ENCODE measurements around the gene CAMK2G. TPM values are rescaled to one million over a fixed set of nuclear protein-coding genes. Genes with fewer than 3 reads are reported as not detected.
A peak's percentile ranks its signal among the peaks of the same experiment; 100 is the strongest.

Gene CAMK2G
- polyA plus RNA-seq, 3 donors = 1.7 to 60.7 (median 3.0) TPM

DNA sequence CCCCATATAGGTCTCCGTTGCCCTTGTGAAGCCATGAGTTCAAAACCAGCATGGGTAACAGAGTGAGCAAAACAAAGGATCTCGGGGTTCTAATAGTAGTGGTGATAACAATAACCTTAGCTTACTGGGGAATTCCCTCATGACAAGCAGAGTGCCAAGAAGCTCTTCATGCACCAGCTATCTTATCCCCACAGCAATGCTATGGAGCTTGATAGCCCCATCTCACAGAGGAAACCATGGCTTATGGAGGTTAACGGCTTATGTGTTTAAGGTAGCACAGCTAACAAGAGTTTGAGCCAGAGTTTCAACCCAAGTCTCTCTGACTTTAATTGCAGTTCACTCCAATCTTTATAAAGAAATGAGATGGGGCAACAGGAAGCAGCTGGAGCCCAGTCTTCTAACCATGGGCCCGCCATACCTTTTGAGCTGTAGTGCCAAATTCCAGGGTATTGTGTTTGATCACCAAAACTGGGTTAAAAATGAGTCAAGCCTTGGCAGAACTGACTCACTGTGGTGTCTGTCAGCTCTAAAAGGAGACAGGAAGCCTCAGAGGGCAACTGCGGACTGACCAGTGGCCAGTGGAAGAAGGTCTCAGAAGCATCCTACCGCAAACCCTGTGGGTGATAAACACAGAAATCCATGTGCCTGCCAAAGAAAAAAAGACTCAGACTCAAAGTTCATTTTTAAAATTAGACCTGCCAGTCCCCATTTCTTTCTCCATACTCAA, 20.1 kb upstream of the CAMK2G start:
- DNase-seq = peak in 2 of 3 donors; percentile 29 to 52
- Histone ChIP-seq H3K36me3 (replicated peaks in 1 of 2; ENCODE audit: control insufficient read depth in 1 of 2, insufficient read depth in 2 of 2, low read length in 2 of 2) (no peaks in the 10 kb centered on the region), H3K27me3 (ENCODE audit: control insufficient read depth in 2 of 2, insufficient read depth in 2 of 2, low read length in 2 of 2) (no peaks in the 10 kb centered on the region), H3K9me3 (replicated peaks in 1 of 2; ENCODE audit: control insufficient read depth in 1 of 2, insufficient read depth in 1 of 2, low read length in 2 of 2) (no peaks in the 10 kb centered on the region), H3K4me3 (replicated peaks in 1 of 3; ENCODE audit: low read depth in 2 of 3, low read length in 3 of 3) (no peak overlapping the region), H3K27ac (ENCODE audit: low read depth in 1 of 2, low read length in 2 of 2) (no peak overlapping the region), H3K4me1 (ENCODE audit: control insufficient read depth in 1 of 2, insufficient read depth in 2 of 2, low read length in 2 of 2) (peaks cover 11% of the 10 kb centered on the region in 2 donors), H3K79me2 (ENCODE audit: insufficient read depth, low read length) (no peaks in the 10 kb centered on the region), H4K20me1 (ENCODE audit: insufficient read depth, low read length) (no peaks in the 10 kb centered on the region), H3K9ac (ENCODE audit: insufficient read depth, low read length, poor library complexity, severe bottlenecking) (no peak overlapping the region), H2AFZ (ENCODE audit: insufficient read depth, low read depth, low read length, poor library complexity, severe bottlenecking) (no peak overlapping the region), H3K4me2 (replicated peaks; ENCODE audit: extremely low read depth, low read length, poor library complexity, severe bottlenecking) (no peak overlapping the region)
- Mint-ChIP-seq H3K36me3 (peaks cover 0 to 3% of the 10 kb centered on the region in 2 donors), H3K4me3 (no peak overlapping the region), H3K27me3 (ENCODE audit: low read depth in 3 of 3) (no peaks in the 10 kb centered on the region), H3K9me3 (peaks cover 0 to 3% (median 0%) of the 10 kb centered on the region in 7 donors), H3K27ac (peak overlapping the region in 2 of 7 donors; percentile 53 to 54), H3K4me1 (peaks cover 17% of the 10 kb centered on the region)
- TF ChIP-seq, protein P1, sequence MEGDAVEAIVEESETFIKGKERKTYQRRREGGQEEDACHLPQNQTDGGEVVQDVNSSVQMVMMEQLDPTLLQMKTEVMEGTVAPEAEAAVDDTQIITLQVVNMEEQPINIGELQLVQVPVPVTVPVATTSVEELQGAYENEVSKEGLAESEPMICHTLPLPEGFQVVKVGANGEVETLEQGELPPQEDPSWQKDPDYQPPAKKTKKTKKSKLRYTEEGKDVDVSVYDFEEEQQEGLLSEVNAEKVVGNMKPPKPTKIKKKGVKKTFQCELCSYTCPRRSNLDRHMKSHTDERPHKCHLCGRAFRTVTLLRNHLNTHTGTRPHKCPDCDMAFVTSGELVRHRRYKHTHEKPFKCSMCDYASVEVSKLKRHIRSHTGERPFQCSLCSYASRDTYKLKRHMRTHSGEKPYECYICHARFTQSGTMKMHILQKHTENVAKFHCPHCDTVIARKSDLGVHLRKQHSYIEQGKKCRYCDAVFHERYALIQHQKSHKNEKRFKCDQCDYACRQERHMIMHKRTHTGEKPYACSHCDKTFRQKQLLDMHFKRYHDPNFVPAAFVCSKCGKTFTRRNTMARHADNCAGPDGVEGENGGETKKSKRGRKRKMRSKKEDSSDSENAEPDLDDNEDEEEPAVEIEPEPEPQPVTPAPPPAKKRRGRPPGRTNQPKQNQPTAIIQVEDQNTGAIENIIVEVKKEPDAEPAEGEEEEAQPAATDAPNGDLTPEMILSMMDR (IDR thresholded peaks at IDR 0.05) = no peak
- WGBS (ENCODE audit: insufficient coverage) = 50% methylated on average over 2 of the region's 6 CpGs
- intact Hi-C loops (cut with micrococcal nuclease) = no loop called here

DNA sequence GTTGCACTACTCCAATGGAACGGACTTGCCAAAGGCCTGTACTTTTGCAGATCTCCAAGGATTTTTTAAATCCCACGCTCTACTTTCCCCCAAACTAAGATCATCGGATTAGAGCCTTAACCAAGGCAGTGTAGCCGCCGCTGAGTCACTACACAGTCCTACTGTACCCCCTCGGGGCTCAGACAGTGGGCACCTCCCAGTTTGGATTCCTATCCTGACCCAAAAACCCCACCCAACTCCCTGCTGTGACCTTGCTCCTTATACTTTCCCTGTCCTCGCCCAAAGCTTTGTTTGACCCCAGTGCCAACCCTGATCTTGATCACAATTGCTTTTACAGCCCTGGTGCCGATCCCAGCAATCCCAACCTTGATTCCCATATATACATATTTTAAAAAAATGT, 19.1 kb upstream of the CAMK2G start:
- no peaks in the 10 kb centered on the region for H3K36me3 Mint-ChIP-seq
- no peaks in the 10 kb centered on the region for H3K79me2 ChIP-seq (ENCODE audit: insufficient read depth, low read length)
- no peak for DNase-seq
- H2AFZ ChIP-seq (ENCODE audit: insufficient read depth, low read depth, low read length, poor library complexity, severe bottlenecking) = no peak overlapping the region
- H3K27ac Mint-ChIP-seq = no peak overlapping the region
- no peak overlapping the region for H3K27ac ChIP-seq (ENCODE audit: low read depth in 1 of 2, low read length in 2 of 2)
- TF ChIP-seq, protein P1 (IDR thresholded peaks at IDR 0.05) = no peak
- no peak overlapping the region for H3K4me3 ChIP-seq (replicated peaks in 1 of 3; ENCODE audit: low read depth in 2 of 3, low read length in 3 of 3)
- H3K9me3 Mint-ChIP-seq = peaks cover 0 to 3% (median 0%) of the 10 kb centered on the region in 7 donors
- intact Hi-C loops (cut with micrococcal nuclease) = no loop called here
- H3K9me3 ChIP-seq (replicated peaks in 1 of 2; ENCODE audit: control insufficient read depth in 1 of 2, insufficient read depth in 1 of 2, low read length in 2 of 2) = no peaks in the 10 kb centered on the region
- no peaks in the 10 kb centered on the region for H3K27me3 ChIP-seq (ENCODE audit: control insufficient read depth in 2 of 2, insufficient read depth in 2 of 2, low read length in 2 of 2)
- H3K9ac ChIP-seq (ENCODE audit: insufficient read depth, low read length, poor library complexity, severe bottlenecking) = no peak overlapping the region
- H3K4me1 Mint-ChIP-seq = peaks cover 18% of the 10 kb centered on the region
- H3K36me3 ChIP-seq (replicated peaks in 1 of 2; ENCODE audit: control insufficient read depth in 1 of 2, insufficient read depth in 2 of 2, low read length in 2 of 2) = no peaks in the 10 kb centered on the region
- H3K27me3 Mint-ChIP-seq (ENCODE audit: low read depth in 3 of 3) = no peaks in the 10 kb centered on the region
- H3K4me3 Mint-ChIP-seq = no peak overlapping the region
- H4K20me1 ChIP-seq (ENCODE audit: insufficient read depth, low read length) = no peaks in the 10 kb centered on the region
- 100% methylated on average over 5 of the region's 8 CpGs for WGBS (ENCODE audit: insufficient coverage)
- H3K4me2 ChIP-seq (replicated peaks; ENCODE audit: extremely low read depth, low read length, poor library complexity, severe bottlenecking) = no peak overlapping the region
- H3K4me1 ChIP-seq (ENCODE audit: control insufficient read depth in 1 of 2, insufficient read depth in 2 of 2, low read length in 2 of 2) = peaks cover 12 to 13% of the 10 kb centered on the region in 2 donors
